ENCODE measurements around the gene ESAM.
"Not testable (repeated sequence)": the region's sequence is repeated elsewhere in the genome, so short reads cannot be mapped to it uniquely, and the experiment has no call there.

ESAM gene

GRCh38 chr11:124762105-124762623 is at the start of gene ESAM:
Gene ESAM, minus strand, starts transcription at chr11:124762290. Its CDS starts 136 bp downstream, at chr11:124762154.
- DNase-seq = no peak

- no peak for DNase-seq
Observed at GRCh38 chr11:124811399-124812125, 49.5 kb upstream of the ESAM start.

- no peak for DNase-seq
Observed at GRCh38 chr11:124807660-124808270, 45.7 kb upstream of the ESAM start.

- no peak for DNase-seq
Observed at GRCh38 chr11:124807201-124807600, 45.1 kb upstream of the ESAM start.

GRCh38 chr11:124804884-124805283 is 42.8 kb upstream of the ESAM start:
- no peak for DNase-seq

GRCh38 chr11:124801636-124802312 is 39.7 kb upstream of the ESAM start:
- no peak for DNase-seq

- DNase-seq = no peak
Observed at GRCh38 chr11:124801014-124801413, 38.9 kb upstream of the ESAM start.

- peak; percentile 22 to 67 for DNase-seq
Observed at GRCh38 chr11:124800226-124800929, 38.3 kb upstream of the ESAM start, which contains the start of gene MSANTD2. Gene MSANTD2, minus strand, starts transcription at chr11:124800406. Its CDS starts 26 bp downstream, at chr11:124800380.

GRCh38 chr11:124799348-124800225 is 37.5 kb upstream of the ESAM start:
- no peak for DNase-seq

- no peak for DNase-seq
Observed at GRCh38 chr11:124798991-124799347, 36.9 kb upstream of the ESAM start.

GRCh38 chr11:124796312-124796711 is 34.2 kb upstream of the ESAM start:
- DNase-seq = no peak

- no peak for DNase-seq
Observed at GRCh38 chr11:124793466-124794278, 31.6 kb upstream of the ESAM start.

GRCh38 chr11:124791626-124792341 is 29.7 kb upstream of the ESAM start:
- DNase-seq = no peak

GRCh38 chr11:124788521-124788920 is 26.4 kb upstream of the ESAM start:
- DNase-seq = no peak

GRCh38 chr11:124784051-124784450 is 22.0 kb upstream of the ESAM start:
- DNase-seq = no peak

- DNase-seq = no peak
Observed at GRCh38 chr11:124783002-124783401, 20.9 kb upstream of the ESAM start.

GRCh38 chr11:124779568-124779967 is 17.5 kb upstream of the ESAM start:
- DNase-seq = no peak

- DNase-seq = no peak
Observed at GRCh38 chr11:124778281-124778680, 16.2 kb upstream of the ESAM start.

- no peak for DNase-seq
Observed at GRCh38 chr11:124776865-124777645, 15.0 kb upstream of the ESAM start.

GRCh38 chr11:124770959-124771358 is 8.9 kb upstream of the ESAM start:
- DNase-seq = not testable (repeated sequence)

All from cerebellar nuclear complex (tissue), 1 donor.